NCI-H446 (cell line): ENCODE measurements around the gene CAP2.
"Not testable (repeated sequence)": the region's sequence is repeated elsewhere in the genome, so short reads cannot be mapped to it uniquely, and the experiment has no call there.

ENCODE experiments used
- DNase-seq, 2 experiments: peaks; one replicate each; lab custom pipeline; 2025; lab: John Stamatoyannopoulos, UW

CAP2 gene

DNA sequence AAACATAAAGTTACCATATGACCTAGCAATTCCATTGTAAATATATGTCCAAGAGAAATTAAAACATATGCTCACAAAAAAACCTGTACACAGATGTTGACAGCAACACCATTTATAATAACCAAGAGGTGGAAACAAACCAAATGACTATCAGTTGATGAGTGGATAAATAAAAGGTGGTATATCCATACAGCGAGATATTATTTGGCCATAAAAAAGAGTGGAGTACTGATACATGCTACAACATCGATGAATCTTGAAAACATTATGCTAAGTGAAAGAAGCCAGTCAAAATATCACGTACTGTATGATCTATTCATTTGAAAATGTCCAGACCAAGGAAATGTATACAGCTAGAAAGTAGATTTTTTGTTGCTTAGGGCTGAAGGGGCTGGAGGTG lies 2.9 kb downstream of the CAP2 start:
- no peak for DNase-seq

GRCh38 chr6:17397764-17398194 lies 4.4 kb downstream of the CAP2 start:
- DNase-seq: peak; percentile 46 to 88

GRCh38 chr6:17405181-17405943 lies 12.0 kb downstream of the CAP2 start:
- DNase-seq: not testable (repeated sequence)

- no peak for DNase-seq
Observed at GRCh38 chr6:17405944-17406245, 12.5 kb downstream of the CAP2 start.

- DNase-seq: no peak
Observed at GRCh38 chr6:17408081-17408480, 14.7 kb downstream of the CAP2 start.

- DNase-seq: no peak
Observed at GRCh38 chr6:17410281-17410680, 16.9 kb downstream of the CAP2 start.

DNA sequence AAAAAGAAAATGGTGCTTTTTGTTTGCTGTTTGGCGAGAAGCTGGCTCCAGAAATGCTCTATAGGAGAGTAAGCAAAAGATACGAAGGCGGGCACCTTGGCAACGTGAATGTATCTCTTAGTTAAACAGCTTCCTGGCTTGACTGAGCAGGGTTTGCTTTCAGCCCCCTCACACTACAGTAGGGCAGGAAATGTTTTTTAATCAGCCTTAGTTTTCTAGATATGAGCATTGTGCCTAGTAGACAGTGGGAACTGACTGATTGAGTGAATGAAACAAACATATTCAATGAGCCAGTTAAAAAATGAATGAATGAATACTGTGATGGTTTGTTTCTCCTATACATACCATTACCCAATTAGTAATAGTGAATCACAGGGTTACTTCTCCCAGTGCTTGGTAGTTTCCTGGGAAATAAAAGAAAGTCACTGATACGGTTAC lies 19.9 kb downstream of the CAP2 start:
- DNase-seq: no peak

DNA sequence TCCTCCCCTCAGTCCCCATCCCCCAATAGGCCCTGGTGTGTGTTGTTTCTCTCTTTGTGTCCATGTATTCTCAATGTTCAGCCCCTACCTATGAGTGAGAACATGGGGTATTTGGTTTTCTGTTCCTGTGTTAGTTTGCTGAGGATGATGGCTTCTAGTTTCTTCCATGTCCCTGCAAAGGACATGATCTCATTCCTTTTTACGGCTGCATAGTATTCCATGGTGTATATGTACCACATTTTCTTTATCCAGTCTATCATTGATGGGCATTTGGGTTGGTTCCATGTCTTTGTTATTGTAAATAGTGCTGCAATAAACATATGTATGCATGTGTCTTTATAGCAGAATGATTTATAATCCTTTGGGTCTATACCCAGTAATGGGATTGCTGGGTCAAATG lies 21.0 kb downstream of the CAP2 start:
- not testable (repeated sequence) for DNase-seq

DNA sequence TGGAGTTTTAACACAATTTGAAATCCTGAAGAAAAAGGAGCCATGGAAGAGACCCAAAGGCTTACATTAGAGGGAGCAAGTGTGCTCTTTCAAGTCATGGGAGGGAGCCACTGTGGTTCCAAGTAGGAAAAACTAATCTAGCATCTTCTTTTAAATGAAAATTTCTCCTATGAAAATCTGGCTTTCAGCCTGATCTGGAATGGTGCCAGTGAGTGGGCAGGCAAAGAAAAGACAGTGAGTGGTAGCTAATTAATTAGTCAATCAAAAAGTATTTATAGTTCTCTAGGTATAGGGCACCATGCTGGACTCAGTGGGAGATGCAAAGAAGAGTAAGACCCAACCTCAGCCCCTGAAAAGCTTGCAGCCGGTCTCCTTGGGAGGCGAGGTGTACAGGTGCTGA lies 21.9 kb downstream of the CAP2 start:
- DNase-seq: peak; percentile 52 to 56

DNA sequence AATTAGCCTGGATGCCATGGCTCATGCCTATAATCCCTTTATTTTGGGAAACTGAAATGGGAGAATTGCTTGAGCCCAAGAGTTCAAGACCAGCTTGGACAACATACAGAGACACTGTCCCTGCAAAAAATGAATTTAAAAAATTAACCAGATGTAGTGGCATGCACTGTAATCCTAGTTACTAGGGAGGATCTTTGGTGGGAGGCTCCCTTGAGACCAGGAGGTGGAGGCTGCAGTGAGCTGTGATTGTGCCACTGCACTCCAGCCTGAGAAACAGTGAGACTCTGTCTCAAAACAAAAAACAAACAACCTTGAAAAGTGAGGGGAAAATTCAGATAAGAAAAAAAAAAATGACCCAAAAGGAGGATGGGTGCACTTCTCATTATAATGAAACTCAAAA lies 23.4 kb downstream of the CAP2 start:
- DNase-seq: no peak

DNA sequence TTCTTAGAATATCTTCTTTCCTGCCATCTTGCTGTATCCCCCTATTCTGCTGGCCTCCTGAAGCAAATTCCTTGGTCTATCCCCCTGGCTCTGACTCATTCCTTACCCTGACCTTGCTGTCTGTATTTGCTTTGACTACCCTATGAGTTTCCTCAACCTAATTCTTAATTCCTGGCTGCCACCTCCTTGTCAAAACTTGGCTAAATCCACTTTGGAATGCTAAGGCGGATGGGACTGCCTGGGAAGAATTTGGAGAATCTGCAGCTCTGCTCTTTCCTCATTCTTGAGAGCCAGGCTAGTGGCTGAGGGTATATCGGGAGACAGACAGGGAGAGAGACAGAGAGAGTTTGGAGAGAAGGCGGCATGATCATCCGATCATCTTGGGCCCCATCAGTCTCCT lies 24.4 kb downstream of the CAP2 start:
- DNase-seq: peak; percentile 37 to 45

DNA sequence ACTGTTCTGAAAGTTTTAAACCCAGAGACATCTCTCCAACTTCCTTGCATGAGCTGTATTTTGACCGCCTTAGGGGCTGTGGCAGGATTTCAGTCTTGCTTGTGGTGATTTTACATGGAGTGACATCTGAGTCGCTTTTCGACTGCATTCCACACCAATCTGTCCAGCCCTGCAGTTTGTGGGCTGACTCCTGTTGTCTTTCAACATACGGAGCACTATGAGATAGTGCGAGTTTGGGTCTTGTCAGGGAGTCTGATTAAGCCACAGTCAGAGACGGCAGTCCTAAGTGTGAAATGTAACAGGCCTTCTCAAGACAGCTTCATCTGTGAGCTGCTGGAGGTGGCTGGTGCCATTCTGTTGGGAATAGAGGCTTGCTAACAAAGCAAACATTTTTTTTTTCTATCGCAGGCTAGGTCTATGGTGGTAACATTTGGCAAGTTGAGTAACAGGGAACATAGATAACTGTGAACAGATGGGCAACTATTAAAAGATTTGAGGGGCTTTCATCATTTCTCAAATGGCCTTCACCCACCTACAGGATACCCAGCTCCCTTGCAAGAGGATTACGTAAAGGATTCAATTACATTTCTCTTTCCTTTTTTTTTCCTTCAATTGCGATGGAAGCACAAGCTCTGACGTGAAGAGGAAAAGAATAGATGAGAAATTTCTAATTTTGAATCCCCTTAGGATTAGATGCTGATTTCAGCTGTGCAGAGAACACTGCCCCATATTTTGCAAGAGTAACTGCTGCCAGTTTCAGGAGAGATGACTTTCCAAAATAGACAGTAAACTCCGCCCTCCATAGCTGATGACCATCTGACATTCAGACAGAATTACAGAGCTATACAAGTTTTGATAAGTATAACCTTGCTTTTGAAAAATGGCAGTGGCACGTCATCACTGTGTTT lies 25.1 kb downstream of the CAP2 start:
- peak; percentile 83 to 88 for DNase-seq

- peak in 1 of 2 experiments; percentile 57 for DNase-seq
Observed at GRCh38 chr6:17419189-17419575, 25.8 kb downstream of the CAP2 start.

GRCh38 chr6:17420368-17420767 lies 27.0 kb downstream of the CAP2 start:
- no peak for DNase-seq

- no peak for DNase-seq
Observed at GRCh38 chr6:17421406-17421805, 28.0 kb downstream of the CAP2 start.

GRCh38 chr6:17423026-17423425 lies 29.6 kb downstream of the CAP2 start:
- peak; percentile 66 to 80 for DNase-seq

DNA sequence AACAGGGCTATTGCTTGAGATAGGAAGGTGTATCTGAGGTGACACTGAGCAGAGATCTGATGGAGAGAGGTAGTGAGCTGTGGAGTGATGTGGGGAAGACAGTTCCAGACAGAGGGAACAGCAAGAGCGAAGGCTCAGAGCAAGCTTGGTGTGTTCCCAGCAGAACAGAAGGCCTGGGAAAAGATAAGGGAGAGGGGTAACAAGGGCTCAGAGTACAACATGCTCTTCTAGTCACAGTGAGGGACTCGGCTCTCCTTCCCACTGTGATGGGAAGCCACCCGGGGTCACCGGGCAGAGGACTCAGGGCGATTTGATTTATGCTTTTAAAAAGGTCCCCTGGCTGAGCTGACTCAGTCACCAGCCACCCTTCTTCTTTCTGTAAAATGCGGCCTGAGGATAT lies 33.7 kb downstream of the CAP2 start:
- DNase-seq: no peak

GRCh38 chr6:17427617-17428016 lies 34.2 kb downstream of the CAP2 start:
- DNase-seq: no peak

DNA sequence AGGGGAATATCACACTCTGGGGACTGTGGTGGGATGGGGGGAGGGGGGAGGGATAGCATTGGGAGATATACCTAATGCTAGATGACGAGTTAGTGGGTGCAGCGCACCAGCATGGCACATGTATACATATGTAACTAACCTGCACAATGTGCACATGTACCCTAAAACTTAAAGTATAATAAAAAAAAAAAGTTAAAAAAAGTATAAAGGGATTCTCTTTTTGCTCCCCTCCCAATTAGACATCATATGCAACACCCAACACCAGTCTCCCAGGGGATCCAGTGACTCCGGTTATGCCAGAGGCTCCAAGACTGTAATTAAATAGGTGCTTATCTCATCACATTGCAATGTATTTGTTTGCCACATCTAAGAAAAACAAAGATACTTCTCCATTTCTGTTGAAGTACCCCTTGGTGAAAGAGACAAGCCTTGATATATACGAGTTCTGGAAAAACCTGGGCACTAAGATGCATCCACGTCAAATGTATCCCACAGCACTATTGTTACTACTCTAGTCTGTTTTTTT lies 35.3 kb downstream of the CAP2 start:
- peak in 1 of 2 experiments; percentile 15 for DNase-seq

DNA sequence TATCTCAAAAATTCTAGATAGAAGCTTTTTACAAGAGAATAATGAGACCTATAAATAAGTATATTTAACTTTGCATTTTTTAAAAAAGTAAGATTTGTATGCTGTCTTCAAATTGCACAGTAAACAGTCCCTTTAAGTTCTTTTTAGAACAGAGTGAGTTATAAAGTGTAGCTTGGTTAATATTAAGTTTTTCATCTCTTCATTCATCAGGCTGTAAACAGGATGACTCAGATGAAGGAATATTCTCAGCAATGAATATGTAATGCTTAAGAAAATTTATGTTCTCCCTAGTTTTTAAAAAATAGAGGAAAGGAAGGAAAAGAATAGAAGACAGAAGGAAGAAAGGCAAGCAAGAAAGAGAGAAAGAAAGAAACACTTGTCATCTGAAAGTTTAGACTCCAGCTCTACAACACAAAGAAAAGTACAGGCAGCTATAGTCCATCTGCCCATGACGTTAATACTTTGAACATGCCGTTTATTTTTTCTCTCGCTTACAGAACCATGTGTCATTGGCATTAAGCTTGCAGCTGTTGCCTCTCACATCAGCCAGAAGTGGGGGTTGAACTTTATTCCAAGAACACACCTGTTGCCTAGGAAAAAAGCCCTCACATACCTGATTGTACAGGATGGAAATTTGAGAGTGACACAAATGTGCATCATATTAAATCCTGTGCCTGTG lies 36.1 kb downstream of the CAP2 start:
- DNase-seq: peak; percentile 37 to 66

GRCh38 chr6:17431581-17431980 lies 38.2 kb downstream of the CAP2 start:
- peak; percentile 26 to 76 for DNase-seq

DNA sequence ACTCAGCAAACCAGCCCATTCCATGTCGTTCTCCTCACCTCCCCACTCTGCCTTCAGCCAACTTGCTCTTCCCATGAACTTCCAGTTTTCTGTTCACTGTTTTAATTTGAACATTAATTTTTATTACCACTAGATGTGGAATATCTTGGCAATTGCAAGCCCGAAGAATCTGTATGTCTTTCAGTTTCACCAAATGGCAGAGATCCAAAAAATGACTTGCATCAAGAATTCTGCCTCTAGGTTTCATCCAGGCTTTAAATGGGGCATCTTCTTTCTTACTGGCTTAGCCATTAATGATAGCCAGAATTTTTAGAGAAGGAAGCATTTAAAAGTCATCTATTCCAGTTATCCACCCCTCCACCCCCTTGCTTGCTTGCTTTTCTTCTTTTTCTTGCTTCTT lies 39.0 kb downstream of the CAP2 start:
- peak; percentile 30 to 72 for DNase-seq
